ENCODE data around the gene RHBDF2. TPM values are rescaled to one million over a fixed set of nuclear protein-coding genes. Genes with fewer than 3 reads are reported as not detected.

RHBDF2 gene
- total RNA-seq, 2 experiments from 2014 or later, result 144 to 173 TPM

Other genes starting within 250 kb of the RHBDF2 start
- 70.9 and 86.4 TPM in 2 replicates for gene UBALD2, start 236.1 kb downstream of the RHBDF2 start, total RNA-seq (2014; rRNA removed; shearing (Covaris generic))
- 238 and 305 TPM in 2 replicates for gene UBALD2, start 236.1 kb downstream of the RHBDF2 start, total RNA-seq (2022)
- 6.7 and 9.4 TPM in 2 replicates for gene QRICH2, start 193.1 kb downstream of the RHBDF2 start, total RNA-seq (2014; rRNA removed; shearing (Covaris generic))
- 5.7 and 7.2 TPM in 2 replicates for gene QRICH2, start 193.1 kb downstream of the RHBDF2 start, total RNA-seq (2022)
- gene PRPSAP1, start 147.5 kb downstream of the RHBDF2 start, total RNA-seq (2014; rRNA removed; shearing (Covaris generic)), result 52.6 and 53.3 TPM in 2 replicates
- 111 and 130 TPM in 2 replicates for gene PRPSAP1, start 147.5 kb downstream of the RHBDF2 start, total RNA-seq (2022)
- gene SPHK1, start 116.8 kb downstream of the RHBDF2 start, total RNA-seq (2014; rRNA removed; shearing (Covaris generic)), result 0.28 and 0.36 TPM in 2 replicates
- gene SPHK1, start 116.8 kb downstream of the RHBDF2 start, total RNA-seq (2022), result 0.22 and 0.78 TPM in 2 replicates
- gene UBE2O, start 48.3 kb downstream of the RHBDF2 start, total RNA-seq (2014; rRNA removed; shearing (Covaris generic)), result 43.4 and 55.1 TPM in 2 replicates
- 71.0 and 79.6 TPM in 2 replicates for gene UBE2O, start 48.3 kb downstream of the RHBDF2 start, total RNA-seq (2022)
- not detected in 2 replicates for gene AANAT, start 33.8 kb downstream of the RHBDF2 start, total RNA-seq (2014; rRNA removed; shearing (Covaris generic))
- not detected in 2 replicates for gene AANAT, start 33.8 kb downstream of the RHBDF2 start, total RNA-seq (2022)
- gene CYGB, start 36.3 kb upstream of the RHBDF2 start, total RNA-seq (2014; rRNA removed; shearing (Covaris generic)), result 0.33 and 0.57 TPM in 2 replicates
- 0.22 and 0.44 TPM in 2 replicates for gene CYGB, start 36.3 kb upstream of the RHBDF2 start, total RNA-seq (2022)
- gene PRCD, start 38.6 kb upstream of the RHBDF2 start, total RNA-seq (2014; rRNA removed; shearing (Covaris generic)), result 5.7 and 6.3 TPM in 2 replicates
- 11.7 and 15.9 TPM in 2 replicates for gene PRCD, start 38.6 kb upstream of the RHBDF2 start, total RNA-seq (2022)
- not detected in 2 replicates for gene ST6GALNAC2, start 84.4 kb upstream of the RHBDF2 start, total RNA-seq (2014; rRNA removed; shearing (Covaris generic))
- not detected in 2 replicates for gene ST6GALNAC2, start 84.4 kb upstream of the RHBDF2 start, total RNA-seq (2022)
- not detected in 2 replicates for gene ST6GALNAC1, start 142.3 kb upstream of the RHBDF2 start, total RNA-seq (2014; rRNA removed; shearing (Covaris generic))
- not detected in 2 replicates for gene ST6GALNAC1, start 142.3 kb upstream of the RHBDF2 start, total RNA-seq (2022)
- gene MXRA7, start 209.5 kb upstream of the RHBDF2 start, total RNA-seq (2014; rRNA removed; shearing (Covaris generic)), result 1.1 and 1.6 TPM in 2 replicates
- gene MXRA7, start 209.5 kb upstream of the RHBDF2 start, total RNA-seq (2022), result 4.9 and 5.3 TPM in 2 replicates
- gene JMJD6, start 225.2 kb upstream of the RHBDF2 start, total RNA-seq (2014; rRNA removed; shearing (Covaris generic)), result 39.9 and 41.2 TPM in 2 replicates
- gene JMJD6, start 225.2 kb upstream of the RHBDF2 start, total RNA-seq (2022), result 46.0 and 71.2 TPM in 2 replicates
- 91.8 and 93.7 TPM in 2 replicates for gene METTL23, start 225.4 kb upstream of the RHBDF2 start, total RNA-seq (2014; rRNA removed; shearing (Covaris generic))
- gene METTL23, start 225.4 kb upstream of the RHBDF2 start, total RNA-seq (2022), result 82.7 and 102 TPM in 2 replicates
- 1,143 and 2,207 TPM in 2 replicates for gene SRSF2, start 235.9 kb upstream of the RHBDF2 start, total RNA-seq (2014; rRNA removed; shearing (Covaris generic))
- 619 and 683 TPM in 2 replicates for gene SRSF2, start 235.9 kb upstream of the RHBDF2 start, total RNA-seq (2022)
- gene MFSD11, start 236.7 kb upstream of the RHBDF2 start, total RNA-seq (2014; rRNA removed; shearing (Covaris generic)), result 52.6 and 55.1 TPM in 2 replicates
- gene MFSD11, start 236.7 kb upstream of the RHBDF2 start, total RNA-seq (2022), result 63.1 and 68.4 TPM in 2 replicates